PC-9 (cell line): Measurements from ENCODE around the gene TXNDC8. TPM values are rescaled to one million over a fixed set of nuclear protein-coding genes. Genes with fewer than 3 reads are reported as not detected.
A peak's percentile ranks its signal among the peaks of the same experiment; 100 is the strongest.

Experiments
- BruUV-seq: library from RNA; stranded (reverse); fragments of 400-500 nt; replicated peaks from 2 replicates; lab custom pipeline; 2021; lab: Mats Ljungman, UMichigan
- CTCF ChIA-PET: fragments of 300-600 bp; sonication (Branson Sonifier 250); formaldehyde crosslinking; loops from one replicate; lab custom pipeline; 2022; ENCODE audit warnings: antibody characterized with exemption; lab: Charles Lee
- POLR2A ChIA-PET: fragments of 300-600 bp; sonication (Branson Sonifier 250); formaldehyde crosslinking; loops from one replicate; lab custom pipeline; 2022; ENCODE audit warnings: antibody characterized with exemption; ENCODE audit not compliant: unreplicated experiment; lab: Charles Lee
- DNase-seq, 2 experiments: peaks; one replicate each; pipeline versions ENCODE4 v3.0.0 to v3.0.0-alpha.2; 2015 to 2022; ENCODE audit warnings: mixed read lengths in 1 of 2
- H2AFZ ChIP-seq: fragments of 200-600 bp; sonication (generic); 2 replicates; pipeline ENCODE4 v1.8.1; 2017; ENCODE audit warnings: antibody characterized with exemption
- H3F3A ChIP-seq: fragments of 200-600 bp; sonication (generic); 2 replicates; pipeline ENCODE4 v1.8.1; 2017; ENCODE audit warnings: antibody characterized with exemption, mild to moderate bottlenecking, low read depth; ENCODE audit not compliant: insufficient read depth
- H3K27ac ChIP-seq: fragments of 200-600 bp; sonication (generic); 2 replicates; pipeline ENCODE4 v1.6.1; 2016; ENCODE audit warnings: mixed run types
- H3K27me3 ChIP-seq: fragments of 200-600 bp; sonication (generic); 2 replicates; pipeline ENCODE4 v1.6.1; 2016; ENCODE audit warnings: low read depth, mixed run types; ENCODE audit not compliant: insufficient read depth
- H3K36me3 ChIP-seq: fragments of 200-600 bp; sonication (generic); 2 replicates; pipeline ENCODE4 v1.6.1; 2016; ENCODE audit warnings: low read depth, mixed run types
- H3K4me1 ChIP-seq: fragments of 200-600 bp; sonication (generic); replicated peaks from 2 replicates; pipeline ENCODE4 v1.6.1; 2016; ENCODE audit warnings: mixed run types; ENCODE audit not compliant: insufficient read depth
- H3K4me2 ChIP-seq: fragments of 200-600 bp; sonication (generic); 2 replicates; pipeline ENCODE4 v1.6.1; 2017; ENCODE audit warnings: mixed run types
- H3K4me3 ChIP-seq: fragments of 200-600 bp; sonication (generic); 2 replicates; pipeline ENCODE4 v1.6.1; 2016; ENCODE audit warnings: mixed run types
- H3K79me2 ChIP-seq: fragments of 200-600 bp; sonication (generic); 2 replicates; pipeline ENCODE4 v1.6.1; 2017; ENCODE audit warnings: low read depth, mixed run types
- H3K9me2 ChIP-seq: fragments of 200-600 bp; sonication (generic); 2 replicates; pipeline ENCODE4 v1.8.1; 2017; ENCODE audit warnings: mild to moderate bottlenecking; ENCODE audit not compliant: insufficient read depth
- H3K9me3 ChIP-seq: fragments of 200-600 bp; sonication (generic); 2 replicates; pipeline ENCODE4 v1.8.1; 2016; ENCODE audit warnings: low read depth; ENCODE audit not compliant: insufficient read depth
- H4K20me1 ChIP-seq: fragments of 200-600 bp; sonication (generic); 2 replicates; pipeline ENCODE4 v1.8.1; 2017; ENCODE audit not compliant: insufficient read depth
- EZH2 ChIP-seq: fragments of 200-600 bp; sonication (generic); IDR thresholded peaks from 2 replicates; pipeline ENCODE4 v1.8.0; 2017; ENCODE audit warnings: antibody characterized with exemption, low read depth
- intact Hi-C: fragments of 100-400 bp; cut with micrococcal nuclease; formaldehyde crosslinking; loops from one replicate; pipeline ENCODE4 v1.10.0; 2022; ENCODE audit not compliant: unreplicated experiment
- total RNA-seq: library from RNA; stranded (reverse); gene quantifications from 2 replicates; pipeline ENCODE4 v1.2.3, GENCODE V29; 2021
- TF ChIP-seq, protein P1 (sequence below): fragments of 200-600 bp; sonication (generic); conservative IDR thresholded peaks from 2 replicates; pipeline ENCODE4 v1.6.1; 2017; ENCODE audit warnings: mixed run types, antibody characterized with exemption, mild to moderate bottlenecking, moderate library complexity

Gene TXNDC8
- total RNA-seq, 1 experiment from 2014 or later: not detected

DNA sequence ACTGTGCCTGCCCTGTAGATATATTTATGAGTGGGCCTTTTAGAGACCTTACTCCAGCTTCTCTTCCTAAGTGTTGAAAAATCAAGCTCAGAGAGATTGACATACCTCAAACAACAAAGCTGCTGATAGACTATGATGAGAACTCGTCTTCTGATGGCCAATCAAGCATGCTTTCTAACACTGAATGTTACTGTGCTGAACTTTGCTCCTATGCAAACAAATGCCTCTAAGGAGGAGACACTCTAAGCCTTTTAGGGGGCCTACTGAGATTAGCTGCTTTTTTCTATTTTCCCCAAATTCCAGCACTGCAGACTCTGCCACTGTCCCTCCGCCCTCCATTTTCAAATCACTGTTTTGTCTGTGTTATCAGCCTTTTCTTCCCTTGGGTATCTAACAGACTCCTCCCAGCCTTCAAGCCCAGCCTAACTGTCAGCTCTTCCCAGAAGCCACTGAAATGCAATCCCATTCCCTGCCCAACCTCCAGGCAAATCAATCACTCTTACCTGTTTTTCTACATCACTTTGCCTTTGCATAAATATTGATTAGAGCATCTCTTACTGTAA lies 39.5 kb downstream of the TXNDC8 start:
- H2AFZ ChIP-seq: no peak overlapping the region
- H3K27me3 ChIP-seq: no peaks in the 10 kb centered on the region
- H3K4me1 ChIP-seq: no peaks in the 10 kb centered on the region; the same call in 1 of the 2 replicates
- no peaks in the 10 kb centered on the region for H3K36me3 ChIP-seq
- no peak for TF ChIP-seq EZH2
- TF ChIP-seq, protein P1, sequence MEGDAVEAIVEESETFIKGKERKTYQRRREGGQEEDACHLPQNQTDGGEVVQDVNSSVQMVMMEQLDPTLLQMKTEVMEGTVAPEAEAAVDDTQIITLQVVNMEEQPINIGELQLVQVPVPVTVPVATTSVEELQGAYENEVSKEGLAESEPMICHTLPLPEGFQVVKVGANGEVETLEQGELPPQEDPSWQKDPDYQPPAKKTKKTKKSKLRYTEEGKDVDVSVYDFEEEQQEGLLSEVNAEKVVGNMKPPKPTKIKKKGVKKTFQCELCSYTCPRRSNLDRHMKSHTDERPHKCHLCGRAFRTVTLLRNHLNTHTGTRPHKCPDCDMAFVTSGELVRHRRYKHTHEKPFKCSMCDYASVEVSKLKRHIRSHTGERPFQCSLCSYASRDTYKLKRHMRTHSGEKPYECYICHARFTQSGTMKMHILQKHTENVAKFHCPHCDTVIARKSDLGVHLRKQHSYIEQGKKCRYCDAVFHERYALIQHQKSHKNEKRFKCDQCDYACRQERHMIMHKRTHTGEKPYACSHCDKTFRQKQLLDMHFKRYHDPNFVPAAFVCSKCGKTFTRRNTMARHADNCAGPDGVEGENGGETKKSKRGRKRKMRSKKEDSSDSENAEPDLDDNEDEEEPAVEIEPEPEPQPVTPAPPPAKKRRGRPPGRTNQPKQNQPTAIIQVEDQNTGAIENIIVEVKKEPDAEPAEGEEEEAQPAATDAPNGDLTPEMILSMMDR: no peak
- ChIA-PET POLR2A (no interaction called here), CTCF (interaction anchor here (1.2 kb wide), 1 partner anchor 1155 kb away, joined by 3 read pairs; no protein-coding TSS in a partner anchor)
- no peaks in the 10 kb centered on the region; the same call in 1 of the 2 replicates for H3F3A ChIP-seq
- no peak for DNase-seq
- intact Hi-C loops: no loop called here
- H3K4me3 ChIP-seq: no peak overlapping the region
- H3K9me3 ChIP-seq: no peaks in the 10 kb centered on the region
- H3K79me2 ChIP-seq: no peaks in the 10 kb centered on the region
- H4K20me1 ChIP-seq: no peaks in the 10 kb centered on the region
- no peaks in the 10 kb centered on the region for H3K9me2 ChIP-seq
- BruUV-seq: no TSS peak
- no peak overlapping the region for H3K4me2 ChIP-seq
- no peak overlapping the region for H3K27ac ChIP-seq

DNA sequence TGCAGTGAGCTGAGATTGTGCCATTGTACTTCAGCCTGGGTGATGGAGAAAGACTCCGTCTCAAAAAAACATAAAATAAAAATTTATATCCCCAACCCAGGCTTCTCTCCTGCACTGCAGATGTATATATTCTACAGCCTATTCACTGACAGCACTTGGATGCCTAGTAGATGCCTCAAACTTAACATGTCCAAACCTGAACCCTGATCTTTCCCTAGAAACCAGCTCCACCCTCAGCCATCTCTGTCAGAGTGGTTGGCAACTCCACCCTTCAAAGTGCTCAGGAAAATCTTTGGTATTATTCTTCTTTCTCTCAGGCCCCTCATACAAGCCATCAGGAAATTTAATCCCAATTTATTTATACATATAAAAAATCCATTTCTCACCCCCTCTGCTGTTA lies 44.4 kb downstream of the TXNDC8 start:
- H3K27me3 ChIP-seq: no peaks in the 10 kb centered on the region
- no peaks in the 10 kb centered on the region for H3K79me2 ChIP-seq
- no peak for DNase-seq
- peaks cover 31% of the 10 kb centered on the region for H3K4me1 ChIP-seq
- POLR2A ChIA-PET: no interaction called here
- intact Hi-C loops: no loop called here
- H3F3A ChIP-seq: peaks cover 20% of the 10 kb centered on the region
- no peak overlapping the region for H3K4me3 ChIP-seq
- H3K9me2 ChIP-seq: no peaks in the 10 kb centered on the region
- no peaks in the 10 kb centered on the region for H3K36me3 ChIP-seq
- no peak overlapping the region for H3K27ac ChIP-seq
- BruUV-seq: no TSS peak
- H2AFZ ChIP-seq: no peak overlapping the region
- no peak for TF ChIP-seq EZH2
- TF ChIP-seq, protein P1: no peak
- no peaks in the 10 kb centered on the region for H3K9me3 ChIP-seq
- no peaks in the 10 kb centered on the region for H4K20me1 ChIP-seq
- CTCF ChIA-PET: no interaction called here
- H3K4me2 ChIP-seq: no peak overlapping the region; the same call in 1 of the 2 replicates

DNA sequence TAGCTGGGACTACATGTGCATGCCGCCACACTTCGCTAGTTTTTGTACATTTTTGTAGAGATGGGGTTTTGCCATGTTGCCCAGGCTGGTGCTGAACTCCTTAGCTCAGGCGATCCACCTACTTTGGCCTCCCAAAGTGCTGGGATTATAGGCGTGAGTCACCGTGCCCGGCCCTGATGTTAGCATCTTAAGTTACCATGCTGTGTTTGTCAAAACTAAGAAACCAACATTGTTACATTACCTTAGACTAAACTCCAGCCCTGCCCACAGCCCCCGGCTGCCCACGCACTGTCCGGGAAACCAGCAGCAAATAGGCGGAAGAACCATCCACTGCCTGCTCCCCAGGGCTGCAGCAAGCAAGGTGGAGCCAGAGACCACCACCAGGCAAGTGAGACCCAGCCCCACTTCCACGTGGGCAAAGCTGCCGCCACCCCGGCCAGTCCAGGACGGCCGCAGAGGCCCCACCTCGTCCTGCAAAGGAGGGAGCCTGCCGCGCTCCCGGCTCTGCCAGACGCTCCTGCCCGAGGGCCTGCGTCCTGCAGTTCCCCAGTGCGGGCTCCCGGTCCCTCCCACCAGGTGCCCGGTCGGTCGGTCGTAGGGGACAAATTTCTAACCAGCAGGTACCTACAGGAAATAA lies 45.6 kb downstream of the TXNDC8 start:
- peak overlapping the region; percentile 56 for H3K27ac ChIP-seq
- peak in 1 of 2 experiments; percentile 84 for DNase-seq
- BruUV-seq: no TSS peak
- peak overlapping the region; percentile 64 for H3K4me3 ChIP-seq
- no peaks in the 10 kb centered on the region for H3K27me3 ChIP-seq
- no peaks in the 10 kb centered on the region for H4K20me1 ChIP-seq
- H3K4me2 ChIP-seq: peak overlapping the region; percentile 89
- no peaks in the 10 kb centered on the region for H3K9me3 ChIP-seq
- H3K4me1 ChIP-seq: peaks cover 39% of the 10 kb centered on the region
- intact Hi-C loops: no loop called here
- POLR2A ChIA-PET: no interaction called here
- CTCF ChIA-PET: no interaction called here
- no peaks in the 10 kb centered on the region for H3K79me2 ChIP-seq
- TF ChIP-seq, protein P1: no peak
- TF ChIP-seq EZH2: no peak
- peaks cover 20% of the 10 kb centered on the region for H3F3A ChIP-seq
- H3K9me2 ChIP-seq: no peaks in the 10 kb centered on the region
- no peaks in the 10 kb centered on the region for H3K36me3 ChIP-seq
- H2AFZ ChIP-seq: peak overlapping the region; percentile 91
